WERI-Rb-1 (cell line): ENCODE data around the gene PTGDR.
A peak's percentile ranks its signal among the peaks of the same experiment; 100 is the strongest.

Source experiments
- DNase-seq: peaks from one replicate; pipeline ENCODE4 v3.0.0-alpha.2; 2020
- H3K27ac ChIP-seq: fragments of 250-450 bp; sonication (Bioruptor Pico); 2 replicates; pipeline ENCODE4 v1.5.1; 2020; ENCODE audit warnings: mild to moderate bottlenecking, moderate library complexity
- H3K27me3 ChIP-seq: fragments of 250-450 bp; sonication (Bioruptor Pico); 2 replicates; pipeline ENCODE4 v1.5.1; 2021; ENCODE audit warnings: mild to moderate bottlenecking, low read depth, moderate library complexity; ENCODE audit not compliant: insufficient read depth, severe bottlenecking
- H3K36me3 ChIP-seq: fragments of 250-450 bp; sonication (Bioruptor Pico); 2 replicates; pipeline ENCODE4 v1.5.1; 2020; ENCODE audit warnings: mild to moderate bottlenecking, moderate library complexity
- H3K4me3 ChIP-seq: 2 replicates; pipeline ENCODE4 v1.5.1; 2011; ENCODE audit warnings: low read depth, mild to moderate bottlenecking, control low read depth, low read length
- H3K9me3 ChIP-seq: fragments of 250-450 bp; sonication (Bioruptor Pico); 2 replicates; pipeline ENCODE4 v1.5.1; 2021; ENCODE audit warnings: mild to moderate bottlenecking, moderate library complexity; ENCODE audit not compliant: severe bottlenecking
- TF ChIP-seq, protein P1 (sequence below): IDR thresholded peaks from 2 replicates; pipeline ENCODE4 v1.5.1; 2011; ENCODE audit warnings: low read depth, mild to moderate bottlenecking, control low read depth, inconsistent platforms, low read length

The PTGDR gene

DNA sequence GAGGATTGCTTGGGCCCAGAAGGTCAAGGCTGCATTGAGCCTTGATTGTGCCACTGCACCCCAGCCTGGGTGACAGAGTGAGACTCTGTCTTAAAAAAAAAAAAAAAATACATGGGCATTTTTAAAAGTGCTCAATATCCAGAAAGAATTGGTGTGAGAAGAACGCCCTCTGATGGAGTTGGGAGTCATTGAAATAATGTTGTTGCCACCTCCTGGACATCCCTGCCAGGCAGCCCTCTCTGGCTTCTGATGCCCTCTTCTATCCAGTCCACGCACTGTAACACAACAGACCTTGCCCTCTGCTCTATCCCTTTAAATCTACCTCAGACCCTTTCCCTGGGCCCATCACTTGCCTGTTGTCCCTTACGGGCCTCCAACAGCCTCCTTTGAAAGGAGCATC is 4.9 kb downstream of the PTGDR start:
- Histone ChIP-seq H3K36me3 (no peaks in the 10 kb centered on the region), H3K27ac (no peak overlapping the region), H3K9me3 (peaks cover 8% of the 10 kb centered on the region), H3K27me3 (peaks cover 14% of the 10 kb centered on the region), H3K4me3 (no peak overlapping the region)
- TF ChIP-seq, protein P1, sequence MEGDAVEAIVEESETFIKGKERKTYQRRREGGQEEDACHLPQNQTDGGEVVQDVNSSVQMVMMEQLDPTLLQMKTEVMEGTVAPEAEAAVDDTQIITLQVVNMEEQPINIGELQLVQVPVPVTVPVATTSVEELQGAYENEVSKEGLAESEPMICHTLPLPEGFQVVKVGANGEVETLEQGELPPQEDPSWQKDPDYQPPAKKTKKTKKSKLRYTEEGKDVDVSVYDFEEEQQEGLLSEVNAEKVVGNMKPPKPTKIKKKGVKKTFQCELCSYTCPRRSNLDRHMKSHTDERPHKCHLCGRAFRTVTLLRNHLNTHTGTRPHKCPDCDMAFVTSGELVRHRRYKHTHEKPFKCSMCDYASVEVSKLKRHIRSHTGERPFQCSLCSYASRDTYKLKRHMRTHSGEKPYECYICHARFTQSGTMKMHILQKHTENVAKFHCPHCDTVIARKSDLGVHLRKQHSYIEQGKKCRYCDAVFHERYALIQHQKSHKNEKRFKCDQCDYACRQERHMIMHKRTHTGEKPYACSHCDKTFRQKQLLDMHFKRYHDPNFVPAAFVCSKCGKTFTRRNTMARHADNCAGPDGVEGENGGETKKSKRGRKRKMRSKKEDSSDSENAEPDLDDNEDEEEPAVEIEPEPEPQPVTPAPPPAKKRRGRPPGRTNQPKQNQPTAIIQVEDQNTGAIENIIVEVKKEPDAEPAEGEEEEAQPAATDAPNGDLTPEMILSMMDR, result peak; percentile 65
- peak; percentile 31 for DNase-seq

DNA sequence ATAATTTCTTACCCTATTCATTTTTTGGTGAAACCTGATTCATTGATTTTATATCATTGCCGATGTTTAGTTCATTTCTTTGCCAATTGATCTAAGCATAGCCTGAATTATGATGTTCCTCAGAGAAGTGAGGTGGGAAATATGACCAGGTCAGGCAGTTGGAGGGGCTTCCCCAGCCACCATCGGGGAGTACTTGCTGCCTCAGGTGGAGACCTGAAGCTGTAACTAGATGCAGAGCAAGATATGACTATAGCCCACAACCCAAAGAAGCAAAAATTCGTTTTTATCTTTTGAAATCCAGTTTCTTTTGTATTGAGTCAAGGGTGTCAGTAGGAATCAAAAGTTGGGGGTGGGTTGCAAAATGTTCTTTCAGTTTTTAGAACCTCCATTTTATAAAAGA is 7.9 kb downstream of the PTGDR start:
- no peaks in the 10 kb centered on the region for H3K27me3 ChIP-seq
- DNase-seq, result no peak
- no peaks in the 10 kb centered on the region for H3K9me3 ChIP-seq
- no peaks in the 10 kb centered on the region for H3K36me3 ChIP-seq
- H3K27ac ChIP-seq, result no peak overlapping the region
- TF ChIP-seq, protein P1, result no peak
- no peak overlapping the region for H3K4me3 ChIP-seq

DNA sequence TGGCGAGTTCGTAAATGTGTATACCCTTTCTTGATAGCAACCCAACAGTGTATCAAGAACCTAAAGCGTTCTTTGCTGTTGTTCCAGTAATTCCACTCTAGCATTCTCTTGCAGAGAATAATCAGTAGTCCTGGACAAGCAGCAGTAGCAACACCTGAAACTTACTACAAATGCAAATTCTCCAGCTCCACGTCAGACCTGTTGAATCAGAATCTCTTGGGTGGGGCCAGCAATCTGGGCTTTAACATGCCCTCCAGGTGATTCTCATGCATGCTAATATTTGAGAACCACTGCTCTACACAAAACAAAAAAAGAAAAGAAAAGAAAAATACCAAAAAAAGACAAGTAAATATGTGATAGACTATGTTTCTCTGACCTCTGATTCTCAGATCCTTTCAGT is 10.1 kb downstream of the PTGDR start:
- TF ChIP-seq, protein P1, result no peak

DNA sequence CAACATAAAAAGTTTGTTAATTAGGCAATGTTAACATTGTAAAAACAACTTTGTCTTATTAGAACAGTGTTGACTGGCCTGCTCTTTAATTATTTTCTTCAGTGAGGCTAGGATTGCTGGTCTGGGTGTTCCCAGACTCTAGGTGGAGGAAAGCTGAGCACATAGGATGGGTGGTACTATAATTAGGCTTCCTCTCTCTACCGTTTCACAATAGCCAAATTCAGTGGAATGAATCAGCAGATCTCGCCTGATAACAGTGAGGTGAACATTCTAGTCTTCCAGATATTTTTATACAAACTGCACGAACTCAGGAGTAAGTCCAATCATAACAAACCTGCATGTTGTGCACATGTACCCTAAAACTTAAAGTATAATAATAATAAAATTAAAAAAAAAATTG is 11.9 kb downstream of the PTGDR start:
- DNase-seq, result no peak
- Histone ChIP-seq H3K36me3 (no peaks in the 10 kb centered on the region), H3K27ac (no peak overlapping the region), H3K9me3 (no peaks in the 10 kb centered on the region), H3K27me3 (no peaks in the 10 kb centered on the region), H3K4me3 (no peak overlapping the region)
- TF ChIP-seq, protein P1, result no peak

More for the DNA sequence above, 10.1 kb downstream of the PTGDR start:
- H3K9me3 ChIP-seq, result no peaks in the 10 kb centered on the region
- H3K27me3 ChIP-seq, result no peaks in the 10 kb centered on the region
- DNase-seq, result no peak
- H3K36me3 ChIP-seq, result no peaks in the 10 kb centered on the region
- H3K4me3 ChIP-seq, result no peak overlapping the region
- H3K27ac ChIP-seq, result no peak overlapping the region

DNA sequence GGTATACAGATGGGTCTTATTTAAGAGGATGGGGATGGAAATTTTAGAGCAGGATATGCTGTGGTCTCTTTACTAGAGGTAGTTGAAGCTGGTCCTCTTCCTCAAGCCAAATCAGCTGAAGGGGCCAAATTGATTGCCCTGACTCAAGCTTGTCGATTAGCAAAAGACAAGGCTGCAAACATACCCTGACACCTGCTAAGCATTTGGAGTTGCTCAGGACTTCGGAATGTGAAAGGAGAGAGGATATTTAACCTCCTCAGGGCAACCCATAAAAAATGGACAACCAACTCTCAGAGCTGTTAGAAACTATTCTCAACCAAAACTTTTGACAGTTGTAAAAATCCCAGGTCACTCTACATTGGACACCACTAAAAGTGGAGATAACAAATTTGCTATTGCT is 15.6 kb downstream of the PTGDR start:
- H3K9me3 ChIP-seq, result no peaks in the 10 kb centered on the region

More for the DNA sequence above, 15.6 kb downstream of the PTGDR start:
- Histone ChIP-seq H3K4me3 (no peak overlapping the region), H3K36me3 (no peaks in the 10 kb centered on the region), H3K27me3 (no peaks in the 10 kb centered on the region), H3K27ac (no peak overlapping the region)
- TF ChIP-seq, protein P1, result no peak
- no peak for DNase-seq
